GM12891 (cell line): ENCODE results near the gene ANXA3.
"Not testable (repeated sequence)": the region's sequence is repeated elsewhere in the genome, so short reads cannot be mapped to it uniquely, and the experiment has no call there.

Experiments used
- DNase-seq: peaks from one replicate; pipeline ENCODE4 v3.0.0; 2011; ENCODE audit warnings: low spot score; ENCODE audit not compliant: insufficient read length
- FAIRE-seq: peaks from 2 replicates; lab custom pipeline; 2011; peaks lifted over from hg19 to GRCh38; lab: Jason Lieb, UNC
- PAX5 ChIP-seq: IDR thresholded peaks from 2 replicates; pipeline ENCODE4 v1.6.1; 2011; ENCODE audit warnings: low read length, moderate library complexity, mild to moderate bottlenecking; ENCODE audit not compliant: insufficient read depth, severe bottlenecking
- POLR2A ChIP-seq: IDR thresholded peaks from 2 replicates; pipeline ENCODE4 v1.6.1; 2011; ENCODE audit warnings: low read depth, low read length, control low read depth
- POLR2AphosphoS5 ChIP-seq: IDR thresholded peaks from 2 replicates; pipeline ENCODE4 v1.6.1; 2011; ENCODE audit warnings: low read depth, low read length, control low read depth
- POU2F2 ChIP-seq: IDR thresholded peaks from 2 replicates; pipeline ENCODE4 v1.6.1; 2011; ENCODE audit warnings: low read depth, mild to moderate bottlenecking, control low read depth, low read length, moderate library complexity
- SPI1 ChIP-seq: IDR thresholded peaks from 2 replicates; pipeline ENCODE4 v1.6.1; 2011; ENCODE audit warnings: low read depth, low read length, control low read depth
- TAF1 ChIP-seq: IDR thresholded peaks from 2 replicates; pipeline ENCODE4 v1.6.1; 2011; ENCODE audit warnings: low read depth, low read length, control low read depth

The ANXA3 gene

GRCh38 chr4:78591404-78591803 is 39.8 kb downstream of the ANXA3 start:
- FAIRE-seq: no peak
- TF ChIP-seq POLR2AphosphoS5 (no peak), TAF1 (no peak), POU2F2 (no peak), POLR2A (no peak), PAX5 (no peak), SPI1 (no peak)
- no peak for DNase-seq

- no peak for DNase-seq
- no peak for TF ChIP-seq PAX5
- TF ChIP-seq POU2F2: no peak
- no peak for TF ChIP-seq POLR2A
- no peak for TF ChIP-seq TAF1
- FAIRE-seq: peak; percentile 48
Observed at GRCh38 chr4:78592088-78592783, 40.7 kb downstream of the ANXA3 start.

GRCh38 chr4:78596111-78596742 is 44.7 kb downstream of the ANXA3 start:
- no peak for TF ChIP-seq SPI1
- no peak for TF ChIP-seq POLR2A
- no peak for TF ChIP-seq PAX5
- no peak for TF ChIP-seq TAF1
- no peak for TF ChIP-seq POLR2AphosphoS5
- no peak for TF ChIP-seq POU2F2
- FAIRE-seq: no peak
- no peak for DNase-seq

- not testable (repeated sequence) for FAIRE-seq, DNase-seq
Observed at GRCh38 chr4:78598431-78598830, 46.9 kb downstream of the ANXA3 start.

GRCh38 chr4:78599147-78599546 is 47.6 kb downstream of the ANXA3 start:
- FAIRE-seq (no peak), DNase-seq (no peak)
- no peak for TF ChIP-seq TAF1
- TF ChIP-seq POLR2A: no peak
- TF ChIP-seq POLR2AphosphoS5: no peak
- no peak for TF ChIP-seq PAX5
- TF ChIP-seq SPI1: no peak

- DNase-seq (no peak), FAIRE-seq (no peak)
- TF ChIP-seq PAX5 (no peak), POLR2AphosphoS5 (no peak), POU2F2 (no peak), TAF1 (no peak), SPI1 (no peak), POLR2A (no peak)
Observed at GRCh38 chr4:78599931-78600375, 48.4 kb downstream of the ANXA3 start.

GRCh38 chr4:78601013-78601412 is 49.4 kb downstream of the ANXA3 start:
- no peak for DNase-seq

GRCh38 chr4:78602334-78602733 is 50.8 kb downstream of the ANXA3 start:
- no peak for FAIRE-seq
- no peak for DNase-seq
- TF ChIP-seq POLR2AphosphoS5 (no peak), POLR2A (no peak), PAX5 (no peak), TAF1 (no peak), SPI1 (no peak), POU2F2 (no peak)

More at GRCh38 chr4:78601013-78601412, 49.4 kb downstream of the ANXA3 start:
- FAIRE-seq: no peak
- TF ChIP-seq POLR2A (no peak), POLR2AphosphoS5 (no peak), SPI1 (no peak), PAX5 (no peak), POU2F2 (no peak), TAF1 (no peak)

GRCh38 chr4:78603384-78603783 is 51.8 kb downstream of the ANXA3 start:
- no peak for TF ChIP-seq PAX5
- TF ChIP-seq SPI1: no peak
- TF ChIP-seq POLR2A: no peak
- TF ChIP-seq TAF1: no peak
- no peak for TF ChIP-seq POLR2AphosphoS5
- no peak for TF ChIP-seq POU2F2
- no peak for DNase-seq
- peak; percentile 41 for FAIRE-seq

GRCh38 chr4:78604988-78605387 is 53.4 kb downstream of the ANXA3 start:
- TF ChIP-seq POLR2A (no peak), TAF1 (no peak), PAX5 (no peak)
- FAIRE-seq: no peak

More at GRCh38 chr4:78604988-78605387, 53.4 kb downstream of the ANXA3 start:
- no peak for DNase-seq
